Esophagus muscularis mucosa (tissue), 4 donors: ENCODE results near the gene EIF3F. TPM values are rescaled to one million over a fixed set of nuclear protein-coding genes. Genes with fewer than 3 reads are reported as not detected.
"Not testable (repeated sequence)": the region's sequence is repeated elsewhere in the genome, so short reads cannot be mapped to it uniquely, and the experiment has no call there.

ENCODE experiments used
- DNase-seq: peaks from one replicate; pipeline ENCODE4 v3.0.0-alpha.2; 2017; ENCODE audit errors: extremely low spot score
- H3K27ac ChIP-seq, 4 donors: fragments of 200-600 bp; sonication (generic); replicated peaks in 1 of 4; 1 replicate in 3 of 4; 2 replicates in 1 of 4; pipeline ENCODE4 v1.5.1; 2016 to 2019; ENCODE audit warnings: mild to moderate bottlenecking in 1 of 4
- H3K27me3 ChIP-seq, 4 donors: fragments of 200-600 bp; sonication (generic); one replicate each; pipeline versions ENCODE4 v1.5.1 to v1.6.0; 2016 to 2019
- H3K36me3 ChIP-seq, 4 donors: fragments of 200-600 bp; sonication (generic); one replicate each; pipeline ENCODE4 v1.5.1; 2016 to 2019
- H3K4me1 ChIP-seq, 4 donors: fragments of 200-600 bp; sonication (generic); one replicate each; pipeline ENCODE4 v1.5.1; 2016 to 2019
- H3K4me3 ChIP-seq, 4 donors: fragments of 200-600 bp; sonication (generic); 1 replicate in 2 of 4; 2 replicates in 2 of 4; pipeline ENCODE4 v1.5.1; 2016 to 2019; ENCODE audit warnings: mild to moderate bottlenecking in 4 of 4, moderate library complexity in 1 of 4
- H3K9me3 ChIP-seq, 4 donors: fragments of 200-600 bp; sonication (generic); 1 replicate in 3 of 4; 2 replicates in 1 of 4; pipeline ENCODE4 v1.5.1; 2016 to 2019
- CTCF ChIP-seq, 3 experiments: fragments of 200-600 bp in 2 of 3; fragments of 450-650 bp in 1 of 3; sonication (generic) in 2 of 3; IDR thresholded peaks; one replicate each; pipeline ENCODE4 v1.5.1; 2017 to 2019; ENCODE audit warnings: antibody characterized with exemption in 3 of 3, mild to moderate bottlenecking in 2 of 3, moderate library complexity in 1 of 3
- EP300 ChIP-seq: sonication (generic); formaldehyde crosslinking; IDR thresholded peaks from one replicate; pipeline ENCODE4 v1.6.1; 2017; ENCODE audit warnings: antibody characterized with exemption
- POLR2A ChIP-seq: fragments of 450-650 bp; IDR thresholded peaks from one replicate; pipeline ENCODE4 v1.6.1; 2017; ENCODE audit warnings: antibody characterized with exemption, moderate library complexity, mild to moderate bottlenecking, low read depth
- POLR2AphosphoS5 ChIP-seq, 2 donors: sonication (generic); formaldehyde crosslinking; IDR thresholded peaks; one replicate each; pipeline ENCODE4 v1.6.1; 2017; ENCODE audit warnings: antibody characterized with exemption in 2 of 2
- WGBS: methylation state at CpG from one replicate; pipeline ENCODE4 v1.1.5; 2018; 5-methylcytosine and 5-hydroxymethylcytosine counted together
- intact Hi-C: fragments of 100-400 bp; cut with DNase I; formaldehyde crosslinking; loops from one replicate; pipeline ENCODE4 v1.15.1; 2023
- total RNA-seq, 4 donors: library from RNA; depleted of rRNA; stranded (reverse); fragments of >200 nt; gene quantifications; one replicate each; pipeline versions ENCODE4 v1.1.0 to v1.2.1, GENCODE V29; 2016

Gene EIF3F
- total RNA-seq, 4 donors from 2014 or later, result 181 to 447 (median 313) TPM

GRCh38 chr11:7983832-7984590 lies 3.1 kb upstream of the EIF3F start:
- WGBS, result 75% methylated on average over 7 of the region's 7 CpGs
- no peak overlapping the region for H3K27ac ChIP-seq
- H3K36me3 ChIP-seq, result peaks cover 0 to 5% (median 1%) of the 10 kb centered on the region in 4 donors

GRCh38 chr11:7987560-7987883 lies 385 bp downstream of the EIF3F start:
- Histone ChIP-seq H3K36me3 (peaks cover 9 to 25% (median 18%) of the 10 kb centered on the region in 4 donors), H3K4me1 (peaks cover 24 to 48% (median 37%) of the 10 kb centered on the region in 4 donors), H3K27ac (peak overlapping the region; percentile 72 to 86 (median 82)), H3K4me3 (peak overlapping the region; percentile 78 to 91 (median 82))
- not testable (repeated sequence) for H3K9me3 ChIP-seq, DNase-seq, H3K27me3 ChIP-seq
- WGBS, result 2% methylated on average over 13 of the region's 13 CpGs
- intact Hi-C loops, result loop anchor here (2.0 kb wide), 1 partner anchor 95 kb away; no protein-coding TSS in a partner anchor

More at GRCh38 chr11:7983832-7984590, 3.1 kb upstream of the EIF3F start:
- intact Hi-C loops, result no loop called here
- DNase-seq, result no peak
- TF ChIP-seq POLR2AphosphoS5 (IDR thresholded peaks at IDR 0.05) (no peak), CTCF (IDR thresholded peaks at IDR 0.05) (no peak), POLR2A (no peak), EP300 (no peak)
- H3K27me3 ChIP-seq, result no peaks in the 10 kb centered on the region
- H3K4me1 ChIP-seq, result peaks cover 14 to 26% (median 23%) of the 10 kb centered on the region in 4 donors
- H3K4me3 ChIP-seq, result no peak overlapping the region
- H3K9me3 ChIP-seq, result no peaks in the 10 kb centered on the region

GRCh38 chr11:7994581-7995278 lies 7.6 kb downstream of the EIF3F start:
- intact Hi-C loops, result no loop called here
- peaks cover 3 to 16% (median 6%) of the 10 kb centered on the region in 4 donors for H3K4me1 ChIP-seq
- no peak for TF ChIP-seq POLR2A
- DNase-seq, result no peak
- H3K36me3 ChIP-seq, result peaks cover 60 to 89% (median 83%) of the 10 kb centered on the region in 4 donors
- no peaks in the 10 kb centered on the region for H3K9me3 ChIP-seq
- no peak overlapping the region for H3K27ac ChIP-seq
- WGBS, result 82% methylated on average over 6 of the region's 6 CpGs
- no peak overlapping the region for H3K4me3 ChIP-seq
- no peaks in the 10 kb centered on the region for H3K27me3 ChIP-seq

- Histone ChIP-seq H3K36me3 (peaks cover 28 to 55% (median 49%) of the 10 kb centered on the region in 4 donors), H3K27ac (no peak overlapping the region), H3K27me3 (no peaks in the 10 kb centered on the region), H3K4me3 (no peak overlapping the region), H3K9me3 (no peaks in the 10 kb centered on the region), H3K4me1 (no peaks in the 10 kb centered on the region)
- DNase-seq, result no peak
- TF ChIP-seq POLR2AphosphoS5 (IDR thresholded peaks at IDR 0.05) (no peak), CTCF (IDR thresholded peaks at IDR 0.05) (no peak), EP300 (no peak), POLR2A (no peak)
- intact Hi-C loops, result loop anchor here (10.0 kb wide), 2 partner anchors 95 to 265 kb away; partner anchors contain the start of gene LMO1
- 93% methylated on average over 10 of the region's 10 CpGs for WGBS
Observed at GRCh38 chr11:7999795-8000194, 12.7 kb downstream of the EIF3F start.

GRCh38 chr11:8000390-8000789 lies 13.3 kb downstream of the EIF3F start:
- peaks cover 22 to 49% (median 43%) of the 10 kb centered on the region in 4 donors for H3K36me3 ChIP-seq
- no peaks in the 10 kb centered on the region for H3K9me3 ChIP-seq
- no peaks in the 10 kb centered on the region for H3K4me1 ChIP-seq
- intact Hi-C loops, result loop anchor here (10.0 kb wide), 2 partner anchors 94 to 264 kb away; partner anchors contain the start of gene LMO1
- H3K27me3 ChIP-seq, result no peaks in the 10 kb centered on the region
- no peak for DNase-seq
- H3K4me3 ChIP-seq, result no peak overlapping the region
- no peak for TF ChIP-seq CTCF (IDR thresholded peaks at IDR 0.05)
- no peak for TF ChIP-seq POLR2AphosphoS5 (IDR thresholded peaks at IDR 0.05)
- TF ChIP-seq POLR2A, result no peak
- no peak for TF ChIP-seq EP300
- H3K27ac ChIP-seq, result no peak overlapping the region
- 93% methylated on average over 5 of the region's 5 CpGs for WGBS
